Measurements from ENCODE around the gene CETN2.
"Not testable (repeated sequence)": the region's sequence is repeated elsewhere in the genome, so short reads cannot be mapped to it uniquely, and the experiment has no call there.

Gene CETN2

GRCh38 chrX:152813206-152813605 lies 17.4 kb downstream of the CETN2 start:
- TF ChIP-seq, protein P1, sequence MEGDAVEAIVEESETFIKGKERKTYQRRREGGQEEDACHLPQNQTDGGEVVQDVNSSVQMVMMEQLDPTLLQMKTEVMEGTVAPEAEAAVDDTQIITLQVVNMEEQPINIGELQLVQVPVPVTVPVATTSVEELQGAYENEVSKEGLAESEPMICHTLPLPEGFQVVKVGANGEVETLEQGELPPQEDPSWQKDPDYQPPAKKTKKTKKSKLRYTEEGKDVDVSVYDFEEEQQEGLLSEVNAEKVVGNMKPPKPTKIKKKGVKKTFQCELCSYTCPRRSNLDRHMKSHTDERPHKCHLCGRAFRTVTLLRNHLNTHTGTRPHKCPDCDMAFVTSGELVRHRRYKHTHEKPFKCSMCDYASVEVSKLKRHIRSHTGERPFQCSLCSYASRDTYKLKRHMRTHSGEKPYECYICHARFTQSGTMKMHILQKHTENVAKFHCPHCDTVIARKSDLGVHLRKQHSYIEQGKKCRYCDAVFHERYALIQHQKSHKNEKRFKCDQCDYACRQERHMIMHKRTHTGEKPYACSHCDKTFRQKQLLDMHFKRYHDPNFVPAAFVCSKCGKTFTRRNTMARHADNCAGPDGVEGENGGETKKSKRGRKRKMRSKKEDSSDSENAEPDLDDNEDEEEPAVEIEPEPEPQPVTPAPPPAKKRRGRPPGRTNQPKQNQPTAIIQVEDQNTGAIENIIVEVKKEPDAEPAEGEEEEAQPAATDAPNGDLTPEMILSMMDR (IDR thresholded peaks at IDR 0.05; ENCODE audit: control extremely low read depth, extremely low read depth, low read depth, missing control alignments): no peak
- DNase-seq (ENCODE audit: extremely low spot score): no peak
- ChIA-PET POLR2A (no interaction called here), CTCF (no interaction called here)

- DNase-seq (ENCODE audit: extremely low spot score): no peak
- ChIA-PET CTCF (no interaction called here), POLR2A (no interaction called here)
- TF ChIP-seq, protein P1 (IDR thresholded peaks at IDR 0.05; ENCODE audit: control extremely low read depth, extremely low read depth, low read depth, missing control alignments): no peak
Observed at GRCh38 chrX:152810403-152810802, 20.2 kb downstream of the CETN2 start.

GRCh38 chrX:152806035-152806434 lies 24.5 kb downstream of the CETN2 start:
- no peak for DNase-seq (ENCODE audit: extremely low spot score)
- ChIA-PET CTCF (interaction anchor here (1.7 kb wide), 1 partner anchor 16 kb away, joined by 4 read pairs; no protein-coding TSS in a partner anchor), POLR2A (no interaction called here)
- TF ChIP-seq, protein P1 (IDR thresholded peaks at IDR 0.05; ENCODE audit: control extremely low read depth, extremely low read depth, low read depth, missing control alignments): no peak

DNA sequence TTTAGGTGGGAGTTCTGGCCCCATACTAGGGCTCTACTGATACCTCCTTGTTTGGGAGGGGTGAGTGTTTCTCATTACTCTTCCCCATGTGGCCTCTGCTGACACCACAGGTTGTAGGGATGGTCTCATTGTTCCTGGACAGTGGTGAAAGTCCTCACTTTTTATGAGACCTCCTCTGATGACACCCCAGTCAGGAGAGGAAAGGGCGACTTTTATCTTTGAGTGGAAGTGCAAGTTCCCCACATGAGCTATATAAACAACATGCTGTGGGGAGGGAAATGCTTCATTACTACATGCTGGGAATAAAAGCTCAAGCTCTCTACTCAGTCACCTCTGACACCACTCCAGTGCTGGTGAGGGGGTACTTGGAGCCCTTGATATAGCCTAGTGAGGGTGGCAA lies 31.6 kb downstream of the CETN2 start:
- TF ChIP-seq, protein P1 (IDR thresholded peaks at IDR 0.05; ENCODE audit: control extremely low read depth, extremely low read depth, low read depth, missing control alignments): no peak
- ChIA-PET CTCF (interaction anchor here (1.3 kb wide), 1 partner anchor 13 kb away, joined by 4 read pairs; no protein-coding TSS in a partner anchor), POLR2A (no interaction called here)
- DNase-seq (ENCODE audit: extremely low spot score): no peak

- DNase-seq (ENCODE audit: extremely low spot score); CTCF ChIA-PET; POLR2A ChIA-PET: not testable (repeated sequence)
Observed at GRCh38 chrX:152787062-152787461, 43.5 kb downstream of the CETN2 start.

Measured in GM10248 (cell line).